AG04449 (cell line): ENCODE data around the gene PRR19.

Source experiments
- CTCF ChIA-PET: fragments of 350-600 bp; formaldehyde crosslinking; extraction: SDS; loops from one replicate; lab custom pipeline; 2021; ENCODE audit warnings: antibody characterized with exemption; lab: Yijun Ruan, JAX
- POLR2A ChIA-PET: fragments of 400-600, 350-600 bp; formaldehyde crosslinking; extraction: SDS; loops from one replicate; lab custom pipeline; 2020; ENCODE audit warnings: antibody characterized with exemption, inconsistent platforms; lab: Yijun Ruan, JAX
- DNase-seq: peaks from one replicate; pipeline ENCODE4 v3.0.0-alpha.2; 2010; ENCODE audit warnings: low read depth, low spot score
- H3K4me3 ChIP-seq: 2 replicates; pipeline ENCODE4 v1.5.1; 2011; ENCODE audit warnings: low read depth, mild to moderate bottlenecking, control low read depth, low read length
- TF ChIP-seq, protein P1 (sequence below): IDR thresholded peaks from one replicate; pipeline ENCODE4 v1.5.1; 2011; ENCODE audit warnings: mild to moderate bottlenecking, moderate library complexity, low read length, control low read depth, inconsistent platforms; ENCODE audit not compliant: insufficient read depth; ENCODE audit errors: missing control alignments

Gene PRR19

DNA sequence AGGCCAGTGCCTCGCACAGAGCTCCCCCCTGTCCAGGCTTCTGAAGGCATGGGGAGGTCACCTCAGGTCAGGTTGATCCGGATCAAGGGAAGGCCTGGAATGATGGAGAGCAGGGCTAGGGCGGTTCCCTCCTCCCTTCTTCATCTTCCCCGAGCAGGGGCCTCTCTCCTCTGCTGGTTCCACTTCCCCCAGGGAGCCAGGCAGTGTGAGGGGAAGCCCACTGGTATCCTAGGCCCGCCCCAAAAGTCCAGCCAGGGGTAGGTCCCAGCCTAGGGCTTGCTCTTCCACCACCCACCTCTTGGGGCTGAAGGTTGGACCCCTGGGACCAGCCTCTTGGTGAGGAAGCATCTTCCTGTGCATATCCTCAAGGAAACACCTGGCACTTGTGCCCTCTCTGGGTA, 16.4 kb upstream of the PRR19 start:
- TF ChIP-seq, protein P1, sequence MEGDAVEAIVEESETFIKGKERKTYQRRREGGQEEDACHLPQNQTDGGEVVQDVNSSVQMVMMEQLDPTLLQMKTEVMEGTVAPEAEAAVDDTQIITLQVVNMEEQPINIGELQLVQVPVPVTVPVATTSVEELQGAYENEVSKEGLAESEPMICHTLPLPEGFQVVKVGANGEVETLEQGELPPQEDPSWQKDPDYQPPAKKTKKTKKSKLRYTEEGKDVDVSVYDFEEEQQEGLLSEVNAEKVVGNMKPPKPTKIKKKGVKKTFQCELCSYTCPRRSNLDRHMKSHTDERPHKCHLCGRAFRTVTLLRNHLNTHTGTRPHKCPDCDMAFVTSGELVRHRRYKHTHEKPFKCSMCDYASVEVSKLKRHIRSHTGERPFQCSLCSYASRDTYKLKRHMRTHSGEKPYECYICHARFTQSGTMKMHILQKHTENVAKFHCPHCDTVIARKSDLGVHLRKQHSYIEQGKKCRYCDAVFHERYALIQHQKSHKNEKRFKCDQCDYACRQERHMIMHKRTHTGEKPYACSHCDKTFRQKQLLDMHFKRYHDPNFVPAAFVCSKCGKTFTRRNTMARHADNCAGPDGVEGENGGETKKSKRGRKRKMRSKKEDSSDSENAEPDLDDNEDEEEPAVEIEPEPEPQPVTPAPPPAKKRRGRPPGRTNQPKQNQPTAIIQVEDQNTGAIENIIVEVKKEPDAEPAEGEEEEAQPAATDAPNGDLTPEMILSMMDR: no peak
- ChIA-PET CTCF (interaction anchor here (1.0 to 5.1 kb wide), 6 partner anchors 8 to 45 kb away, joined by 3 to 48 read pairs (median 4); no protein-coding TSS in a partner anchor), POLR2A (interaction anchor here (1.9 kb wide), 1 partner anchor 15 kb away, joined by 6 read pairs; no protein-coding TSS in a partner anchor)
- DNase-seq: no peak
- peak overlapping the region; percentile 69 for H3K4me3 ChIP-seq

DNA sequence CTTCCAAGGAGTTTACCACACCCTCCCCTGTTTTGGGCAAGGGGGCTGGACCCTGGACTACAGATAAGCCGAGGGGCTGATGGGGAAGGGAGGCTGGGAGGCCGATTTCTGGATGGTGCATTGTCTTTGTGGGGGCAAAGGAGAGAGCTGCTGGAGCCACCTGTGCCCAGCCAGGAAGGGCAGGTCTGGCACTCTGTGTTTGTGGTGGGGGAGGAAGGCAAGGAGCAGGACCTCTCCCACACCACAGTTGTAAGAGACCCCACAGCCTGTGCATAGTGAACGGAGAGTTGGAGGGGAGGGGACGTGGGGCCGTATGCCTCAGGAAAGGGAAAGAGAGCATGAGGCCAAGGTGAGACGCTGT, 16.0 kb upstream of the PRR19 start:
- H3K4me3 ChIP-seq: peak overlapping the region; percentile 69
- ChIA-PET POLR2A (interaction anchor here (1.9 kb wide), 1 partner anchor 15 kb away, joined by 6 read pairs; no protein-coding TSS in a partner anchor), CTCF (interaction anchor here (1.3 to 5.1 kb wide), 5 partner anchors 11 to 46 kb away, joined by 3 to 48 read pairs (median 4); no protein-coding TSS in a partner anchor)
- DNase-seq: no peak
- TF ChIP-seq, protein P1: no peak

DNA sequence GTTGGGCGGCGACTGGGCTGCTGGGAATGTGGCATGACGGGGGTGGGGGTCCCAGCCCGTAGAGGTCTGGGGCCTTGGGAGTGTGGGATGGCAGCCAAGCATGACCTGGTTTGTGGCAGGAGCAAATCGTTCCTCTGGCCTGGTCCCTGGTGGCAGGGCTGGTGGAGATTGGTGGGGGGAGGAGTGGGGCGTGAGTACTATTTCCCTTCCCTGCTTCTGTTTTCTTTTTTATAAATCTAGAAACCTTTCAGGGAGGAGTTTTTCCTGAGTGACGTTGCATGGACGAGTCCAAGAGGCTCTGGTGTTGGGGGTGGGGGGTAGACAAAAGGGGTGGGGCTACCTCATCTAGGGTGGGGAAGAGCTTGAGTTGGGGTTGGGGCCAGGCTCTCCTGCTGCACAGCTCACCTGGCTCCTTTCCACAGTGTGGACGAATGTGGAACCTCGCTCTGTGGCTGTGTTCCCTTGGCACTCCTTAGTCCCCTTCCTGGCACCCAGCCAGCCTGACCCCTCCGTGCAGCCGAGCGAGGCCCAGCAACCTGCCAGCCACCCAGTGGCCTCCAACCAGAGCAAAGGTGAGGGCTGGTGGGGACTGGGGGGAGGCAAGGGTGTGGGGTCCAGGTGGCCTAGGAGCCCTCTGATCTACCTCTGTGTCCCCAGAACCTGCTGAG, 15.4 kb upstream of the PRR19 start:
- CTCF ChIA-PET: interaction anchor here (5.1 kb wide), 1 partner anchor 10 kb away, joined by 48 read pairs; no protein-coding TSS in a partner anchor
- TF ChIP-seq, protein P1: no peak
- POLR2A ChIA-PET: no interaction called here
- DNase-seq: no peak
- peak overlapping the region; percentile 69 for H3K4me3 ChIP-seq

DNA sequence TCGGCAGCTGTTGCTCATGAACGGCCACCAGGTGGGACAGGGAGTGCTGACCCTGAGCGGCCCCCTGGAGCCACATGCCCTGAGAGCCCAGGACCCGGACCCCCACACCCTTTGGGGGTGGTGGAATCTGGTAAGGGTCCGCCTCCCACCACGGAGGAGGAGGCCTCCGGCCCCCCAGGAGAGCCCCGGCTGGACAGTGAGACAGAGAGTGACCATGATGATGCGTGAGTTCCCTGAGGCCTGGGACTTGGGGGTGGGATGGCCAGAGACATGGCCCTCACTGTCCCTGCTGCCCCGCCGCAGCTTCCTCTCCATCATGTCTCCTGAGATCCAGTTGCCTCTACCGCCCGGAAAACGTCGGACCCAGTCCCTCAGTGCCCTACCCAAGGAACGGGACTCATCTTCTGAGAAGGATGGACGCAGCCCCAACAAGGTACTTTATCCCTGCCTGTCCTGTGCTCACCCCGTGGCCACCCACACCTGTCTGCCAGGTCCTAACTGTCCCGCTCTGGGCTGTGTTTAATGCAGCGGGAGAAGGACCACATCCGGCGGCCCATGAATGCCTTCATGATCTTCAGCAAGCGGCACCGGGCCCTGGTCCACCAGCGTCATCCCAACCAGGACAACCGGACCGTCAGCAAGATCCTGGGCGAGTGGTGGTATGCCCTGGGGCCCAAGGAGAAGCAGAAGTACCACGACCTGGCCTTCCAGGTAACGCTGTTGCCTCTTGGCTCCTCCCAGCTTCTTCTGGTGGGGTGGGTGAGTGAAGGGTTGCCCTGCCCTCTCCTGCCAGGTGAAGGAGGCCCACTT, 14.7 kb upstream of the PRR19 start:
- ChIA-PET CTCF (interaction anchor here (0.8 to 14.2 kb wide), 4 partner anchors 8 to 41 kb away, joined by 3 to 258 read pairs (median 26); partner anchors contain the start of gene GSK3A), POLR2A (no interaction called here)
- no peak overlapping the region for H3K4me3 ChIP-seq

DNA sequence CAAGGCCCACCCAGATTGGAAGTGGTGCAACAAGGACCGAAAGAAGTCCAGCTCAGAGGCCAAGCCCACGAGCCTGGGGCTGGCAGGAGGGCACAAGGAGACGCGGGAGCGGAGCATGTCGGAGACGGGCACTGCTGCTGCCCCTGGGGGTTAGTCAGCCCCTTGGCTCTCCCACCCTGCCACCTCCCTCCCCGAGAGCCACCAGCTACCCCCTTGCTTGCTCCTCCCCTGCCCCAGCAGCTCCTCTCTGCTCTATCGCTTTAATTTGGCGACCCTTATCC, 14.2 kb upstream of the PRR19 start:
- H3K4me3 ChIP-seq: no peak overlapping the region
- POLR2A ChIA-PET: no interaction called here
- CTCF ChIA-PET: interaction anchor here (0.8 to 14.2 kb wide), 4 partner anchors 8 to 42 kb away, joined by 3 to 258 read pairs (median 26); partner anchors contain the start of gene GSK3A
- DNase-seq: no peak
- TF ChIP-seq, protein P1: no peak

More for the DNA sequence above, 14.7 kb upstream of the PRR19 start:
- TF ChIP-seq, protein P1: no peak
- DNase-seq: no peak

DNA sequence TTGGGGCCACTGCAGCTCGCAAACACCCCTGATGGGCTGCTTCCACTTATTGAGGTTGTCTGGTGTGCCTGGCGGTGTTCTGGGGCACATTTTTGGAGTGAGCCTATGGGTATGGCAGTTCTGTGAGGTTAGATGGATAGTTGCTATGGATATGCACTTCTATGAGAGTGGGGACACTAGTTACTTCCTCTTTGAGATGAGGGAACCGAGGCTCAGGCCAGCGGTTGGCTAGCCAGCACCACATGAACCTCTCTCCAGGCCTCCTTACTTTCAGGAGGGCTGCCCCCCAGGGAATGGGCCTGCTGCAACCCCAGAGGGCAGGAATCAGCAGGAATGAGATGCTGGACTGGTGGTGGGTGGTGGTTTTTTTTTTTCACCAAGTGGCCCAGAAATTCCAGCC, 13.5 kb upstream of the PRR19 start:
- ChIA-PET POLR2A (no interaction called here), CTCF (interaction anchor here (1.1 to 14.2 kb wide), 3 partner anchors 8 to 42 kb away, joined by 3 to 258 read pairs (median 48); partner anchors contain the start of gene GSK3A)
- no peak overlapping the region for H3K4me3 ChIP-seq
- TF ChIP-seq, protein P1: no peak
- DNase-seq: no peak
